ENCODE results near the gene DBX1. TPM values are rescaled to one million over a fixed set of nuclear protein-coding genes. Genes with fewer than 3 reads are reported as not detected.

The DBX1 gene
- total and polyA plus RNA-seq, 2 of the 13 experiments (the other 11 are each of a cell fraction or from before 2014, with no cell fraction given) = not detected

DNA sequence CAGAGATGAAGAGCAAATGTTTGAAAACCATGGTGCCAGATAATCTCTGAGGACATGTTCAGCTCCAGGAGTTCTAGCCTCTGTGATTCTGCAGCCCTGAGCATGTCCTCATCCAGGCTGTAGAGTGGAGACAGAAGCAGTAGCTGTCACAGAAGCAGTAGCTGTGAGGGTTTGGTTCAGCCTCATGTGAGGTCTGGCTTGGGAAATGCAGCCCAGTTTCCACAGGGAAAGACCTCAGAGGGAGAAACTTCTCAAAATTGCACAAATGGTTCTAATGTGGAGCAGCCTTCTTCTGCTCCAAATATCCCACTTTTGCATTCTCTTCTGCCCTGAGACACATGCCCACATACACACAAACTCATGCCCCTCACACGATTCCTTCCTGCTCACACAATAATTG is 48.4 kb downstream of the DBX1 start (continued):
- TF ChIP-seq, protein P1, sequence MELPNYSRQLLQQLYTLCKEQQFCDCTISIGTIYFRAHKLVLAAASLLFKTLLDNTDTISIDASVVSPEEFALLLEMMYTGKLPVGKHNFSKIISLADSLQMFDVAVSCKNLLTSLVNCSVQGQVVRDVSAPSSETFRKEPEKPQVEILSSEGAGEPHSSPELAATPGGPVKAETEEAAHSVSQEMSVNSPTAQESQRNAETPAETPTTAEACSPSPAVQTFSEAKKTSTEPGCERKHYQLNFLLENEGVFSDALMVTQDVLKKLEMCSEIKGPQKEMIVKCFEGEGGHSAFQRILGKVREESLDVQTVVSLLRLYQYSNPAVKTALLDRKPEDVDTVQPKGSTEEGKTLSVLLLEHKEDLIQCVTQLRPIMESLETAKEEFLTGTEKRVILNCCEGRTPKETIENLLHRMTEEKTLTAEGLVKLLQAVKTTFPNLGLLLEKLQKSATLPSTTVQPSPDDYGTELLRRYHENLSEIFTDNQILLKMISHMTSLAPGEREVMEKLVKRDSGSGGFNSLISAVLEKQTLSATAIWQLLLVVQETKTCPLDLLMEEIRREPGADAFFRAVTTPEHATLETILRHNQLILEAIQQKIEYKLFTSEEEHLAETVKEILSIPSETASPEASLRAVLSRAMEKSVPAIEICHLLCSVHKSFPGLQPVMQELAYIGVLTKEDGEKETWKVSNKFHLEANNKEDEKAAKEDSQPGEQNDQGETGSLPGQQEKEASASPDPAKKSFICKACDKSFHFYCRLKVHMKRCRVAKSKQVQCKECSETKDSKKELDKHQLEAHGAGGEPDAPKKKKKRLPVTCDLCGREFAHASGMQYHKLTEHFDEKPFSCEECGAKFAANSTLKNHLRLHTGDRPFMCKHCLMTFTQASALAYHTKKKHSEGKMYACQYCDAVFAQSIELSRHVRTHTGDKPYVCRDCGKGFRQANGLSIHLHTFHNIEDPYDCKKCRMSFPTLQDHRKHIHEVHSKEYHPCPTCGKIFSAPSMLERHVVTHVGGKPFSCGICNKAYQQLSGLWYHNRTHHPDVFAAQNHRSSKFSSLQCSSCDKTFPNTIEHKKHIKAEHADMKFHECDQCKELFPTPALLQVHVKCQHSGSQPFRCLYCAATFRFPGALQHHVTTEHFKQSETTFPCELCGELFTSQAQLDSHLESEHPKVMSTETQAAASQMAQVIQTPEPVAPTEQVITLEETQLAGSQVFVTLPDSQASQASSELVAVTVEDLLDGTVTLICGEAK (IDR thresholded peaks at IDR 0.05) = no peak
- TF ChIP-seq, protein P1 (CRISPR knock-in tag; IDR thresholded peaks at IDR 0.05) = no peak
- TF ChIP-seq TAF1 (CRISPR knock-in tag; IDR thresholded peaks at IDR 0.05) (no peak), SMYD3 (CRISPR knock-in tag; IDR thresholded peaks at IDR 0.05) (no peak), ZNF367 (CRISPR knock-in tag; IDR thresholded peaks at IDR 0.05; ENCODE audit: borderline replicate concordance) (no peak), ZIK1 (CRISPR knock-in tag; IDR thresholded peaks at IDR 0.05; ENCODE audit: borderline replicate concordance, low read depth) (no peak), ZSCAN9 (CRISPR knock-in tag; IDR thresholded peaks at IDR 0.05; ENCODE audit: borderline replicate concordance) (no peak), DMAP1 (CRISPR knock-in tag; IDR thresholded peaks at IDR 0.05) (no peak)
- TF ChIP-seq, protein P2, sequence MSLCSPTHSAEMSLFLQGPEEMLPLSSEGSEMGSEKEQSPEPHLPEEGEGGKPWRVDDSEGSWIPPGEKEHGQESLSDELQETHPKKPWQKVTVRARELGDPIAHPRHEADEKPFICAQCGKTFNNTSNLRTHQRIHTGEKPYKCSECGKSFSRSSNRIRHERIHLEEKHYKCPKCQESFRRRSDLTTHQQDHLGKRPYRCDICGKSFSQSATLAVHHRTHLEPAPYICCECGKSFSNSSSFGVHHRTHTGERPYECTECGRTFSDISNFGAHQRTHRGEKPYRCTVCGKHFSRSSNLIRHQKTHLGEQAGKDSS (CRISPR knock-in tag; IDR thresholded peaks at IDR 0.05; ENCODE audit: borderline replicate concordance, low read depth) = no peak
- TF ChIP-seq, protein P3, sequence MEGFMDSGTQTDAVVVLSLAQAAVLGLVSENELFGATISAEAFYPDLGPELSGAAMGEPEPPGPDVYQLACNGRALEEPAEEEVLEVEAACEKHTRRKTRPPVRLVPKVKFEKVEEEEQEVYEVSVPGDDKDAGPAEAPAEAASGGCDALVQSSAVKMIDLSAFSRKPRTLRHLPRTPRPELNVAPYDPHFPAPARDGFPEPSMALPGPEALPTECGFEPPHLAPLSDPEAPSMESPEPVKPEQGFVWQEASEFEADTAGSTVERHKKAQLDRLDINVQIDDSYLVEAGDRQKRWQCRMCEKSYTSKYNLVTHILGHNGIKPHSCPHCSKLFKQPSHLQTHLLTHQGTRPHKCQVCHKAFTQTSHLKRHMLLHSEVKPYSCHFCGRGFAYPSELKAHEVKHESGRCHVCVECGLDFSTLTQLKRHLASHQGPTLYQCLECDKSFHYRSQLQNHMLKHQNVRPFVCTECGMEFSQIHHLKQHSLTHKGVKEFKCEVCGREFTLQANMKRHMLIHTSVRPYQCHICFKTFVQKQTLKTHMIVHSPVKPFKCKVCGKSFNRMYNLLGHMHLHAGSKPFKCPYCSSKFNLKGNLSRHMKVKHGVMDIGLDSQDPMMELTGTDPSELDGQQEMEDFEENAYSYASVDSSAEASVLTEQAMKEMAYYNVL (CRISPR knock-in tag; IDR thresholded peaks at IDR 0.05; ENCODE audit: borderline replicate concordance) = no peak
- TF ChIP-seq, protein P4, sequence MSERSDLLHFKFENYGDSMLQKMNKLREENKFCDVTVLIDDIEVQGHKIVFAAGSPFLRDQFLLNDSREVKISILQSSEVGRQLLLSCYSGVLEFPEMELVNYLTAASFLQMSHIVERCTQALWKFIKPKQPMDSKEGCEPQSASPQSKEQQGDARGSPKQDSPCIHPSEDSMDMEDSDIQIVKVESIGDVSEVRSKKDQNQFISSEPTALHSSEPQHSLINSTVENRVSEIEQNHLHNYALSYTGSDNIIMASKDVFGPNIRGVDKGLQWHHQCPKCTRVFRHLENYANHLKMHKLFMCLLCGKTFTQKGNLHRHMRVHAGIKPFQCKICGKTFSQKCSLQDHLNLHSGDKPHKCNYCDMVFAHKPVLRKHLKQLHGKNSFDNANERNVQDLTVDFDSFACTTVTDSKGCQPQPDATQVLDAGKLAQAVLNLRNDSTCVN (CRISPR knock-in tag; IDR thresholded peaks at IDR 0.05; ENCODE audit: borderline replicate concordance) = no peak

Data from HepG2 (cell line).